Ovary (tissue), 9 donors: Measurements from ENCODE around the gene LRRK2. TPM values are rescaled to one million over a fixed set of nuclear protein-coding genes. Genes with fewer than 3 reads are reported as not detected.

Experiments used
- DNase-seq, 5 donors: peaks; one replicate each; pipeline ENCODE4 v3.0.0-alpha.2; 2019 to 2020
- H3K27ac ChIP-seq, 2 donors: fragments of 200-600 bp; one replicate each; pipeline versions ENCODE4 v1.5.1 to v1.8.0; 2019 to 2022
- H3K27me3 ChIP-seq: fragments of 200-600 bp; one replicate; pipeline ENCODE4 v1.8.0; 2022
- H3K36me3 ChIP-seq: fragments of 200-600 bp; sonication (generic); one replicate; pipeline ENCODE4 v1.5.1; 2019
- H3K4me1 ChIP-seq: one replicate; pipeline ENCODE4 v1.8.1; 2013; ENCODE audit warnings: mild to moderate bottlenecking, moderate library complexity; ENCODE audit not compliant: insufficient read depth
- H3K4me3 ChIP-seq: fragments of 200-600 bp; sonication (generic); one replicate; pipeline ENCODE4 v1.5.1; 2017
- H3K9me3 ChIP-seq, 2 donors: fragments of 200-600 bp in 1 of 2; sonication (generic) in 1 of 2; one replicate each; pipeline versions ENCODE4 v1.5.1 to v1.8.1; 2013 to 2019; ENCODE audit warnings: mild to moderate bottlenecking in 1 of 2, moderate library complexity in 1 of 2
- CTCF ChIP-seq, 3 donors: fragments of 450-650 bp in 2 of 3; fragments of 200-600 bp in 1 of 3; IDR thresholded peaks; one replicate each; pipeline versions ENCODE4 v1.5.1 to v1.8.0; 2016 to 2022; ENCODE audit warnings: antibody characterized with exemption in 3 of 3, mild to moderate bottlenecking in 1 of 3
- EP300 ChIP-seq: sonication (generic); formaldehyde crosslinking; IDR thresholded peaks from one replicate; pipeline ENCODE4 v1.6.1; 2017; ENCODE audit warnings: antibody characterized with exemption
- POLR2A ChIP-seq: fragments of 450-650 bp; IDR thresholded peaks from one replicate; pipeline ENCODE4 v1.6.1; 2017; ENCODE audit warnings: antibody characterized with exemption, mild to moderate bottlenecking, moderate library complexity
- WGBS, 3 donors: extraction: QIAGEN DNeasy Blood & Tissue Kit in 1 of 3; methylation state at CpG; one replicate each; pipeline versions ENCODE4 v1.1.5 to v1.1.7; 2013 to 2017; 5-methylcytosine and 5-hydroxymethylcytosine counted together
- intact Hi-C, 4 donors: fragments of 100-400 bp; cut with DNase I; formaldehyde crosslinking; loops; one replicate each; pipeline versions ENCODE4 v1.11.0 to v1.15.1; 2022 to 2023
- polyA plus RNA-seq, 2 donors: library from polyadenylated mRNA; stranded (reverse); fragments of 200-250 nt in 1 of 2; fragments of 350-450 nt in 1 of 2; fragmentation: Illumina TruSeq in 1 of 2; extraction: RNeasy Lipid Tissue Mini Kit (QIAGEN cat#74804) in 1 of 2; gene quantifications; one replicate each; pipeline ENCODE4 v1.2.3, GENCODE V29; 2013 to 2014
- total RNA-seq, 7 donors: library from RNA; depleted of rRNA in 2 of 7; stranded (reverse); fragments of >200 nt in 2 of 7; fragmentation: NEBNext Ultra II Directional in 3 of 7; extraction: Animal tissue kit (Norgen Biotek cat#: 25700) in 3 of 7; gene quantifications; one replicate each; pipeline versions ENCODE4 v1.1.0 to v1.2.4, GENCODE V29; 2016 to 2023
- donor health status: DM: no; HTN: no; CAD: no; lungs with moderate emphysema.
- donor health status: DM: no; HTN: no; CAD: no.
- donor health status: Bipolar disorder and iron deficiency.
- donor health status: DM: yes; HTN: yes; CAD: no.
- donor health status: DM: no; HTN: no; CAD: no.
- donor health status: DM: yes; HTN: yes; CAD: no.

Gene LRRK2
- total and polyA plus RNA-seq, 9 donors = 8.1 to 19.7 (median 12.6) TPM

GRCh38 chr12:40327535-40327934 is 102.7 kb downstream of the LRRK2 start:
- Histone ChIP-seq H3K9me3 (no peaks in the 10 kb centered on the region), H3K4me1 (no peaks in the 10 kb centered on the region), H3K27ac (no peak overlapping the region), H3K4me3 (no peak overlapping the region), H3K27me3 (no peaks in the 10 kb centered on the region), H3K36me3 (peaks cover 2% of the 10 kb centered on the region)
- intact Hi-C loops = no loop called here
- no peak for TF ChIP-seq EP300
- no peak for TF ChIP-seq CTCF (IDR thresholded peaks at IDR 0.05)
- TF ChIP-seq POLR2A = no peak
- WGBS, 3 donors = 93 to 96% (median 93%) methylated on average over 3 of the region's 3 CpGs
- no peak for DNase-seq

GRCh38 chr12:40330180-40330579 is 105.4 kb downstream of the LRRK2 start:
- H3K27ac ChIP-seq = no peak overlapping the region
- H3K36me3 ChIP-seq = peaks cover 2% of the 10 kb centered on the region
- H3K9me3 ChIP-seq = no peaks in the 10 kb centered on the region
- TF ChIP-seq EP300 (no peak), CTCF (IDR thresholded peaks at IDR 0.05) (no peak), POLR2A (no peak)
- no peak for DNase-seq
- WGBS, 3 donors = 91 to 96% (median 96%) methylated on average over 1 of the region's 1 CpG
- H3K4me3 ChIP-seq = no peak overlapping the region
- H3K4me1 ChIP-seq = no peaks in the 10 kb centered on the region
- intact Hi-C loops = no loop called here
- H3K27me3 ChIP-seq = no peaks in the 10 kb centered on the region

GRCh38 chr12:40331886-40332285 is 107.1 kb downstream of the LRRK2 start:
- Histone ChIP-seq H3K4me1 (no peaks in the 10 kb centered on the region), H3K27me3 (no peaks in the 10 kb centered on the region), H3K27ac (no peak overlapping the region), H3K4me3 (no peak overlapping the region), H3K36me3 (peaks cover 2% of the 10 kb centered on the region), H3K9me3 (no peaks in the 10 kb centered on the region)
- intact Hi-C loops = no loop called here
- no peak for DNase-seq
- TF ChIP-seq POLR2A (no peak), EP300 (no peak), CTCF (IDR thresholded peaks at IDR 0.05) (no peak)
- 97 to 98% (median 97%) methylated on average over 1 of the region's 1 CpG for WGBS, 3 donors

- TF ChIP-seq POLR2A (no peak), EP300 (no peak), CTCF (IDR thresholded peaks at IDR 0.05) (no peak)
- no peaks in the 10 kb centered on the region for H3K4me1 ChIP-seq
- no peaks in the 10 kb centered on the region for H3K27me3 ChIP-seq
- WGBS, 3 donors = 55 to 80% (median 74%) methylated on average over 2 of the region's 2 CpGs
- H3K4me3 ChIP-seq = no peak overlapping the region
- no peaks in the 10 kb centered on the region for H3K36me3 ChIP-seq
- H3K27ac ChIP-seq = no peak overlapping the region
- H3K9me3 ChIP-seq = no peaks in the 10 kb centered on the region
- no peak for DNase-seq
- intact Hi-C loops = no loop called here
These were observed 111.2 kb downstream of the LRRK2 start for GRCh38 chr12:40335991-40336390.
